Measurements from ENCODE around the gene IGFN1.

IGFN1 gene

DNA sequence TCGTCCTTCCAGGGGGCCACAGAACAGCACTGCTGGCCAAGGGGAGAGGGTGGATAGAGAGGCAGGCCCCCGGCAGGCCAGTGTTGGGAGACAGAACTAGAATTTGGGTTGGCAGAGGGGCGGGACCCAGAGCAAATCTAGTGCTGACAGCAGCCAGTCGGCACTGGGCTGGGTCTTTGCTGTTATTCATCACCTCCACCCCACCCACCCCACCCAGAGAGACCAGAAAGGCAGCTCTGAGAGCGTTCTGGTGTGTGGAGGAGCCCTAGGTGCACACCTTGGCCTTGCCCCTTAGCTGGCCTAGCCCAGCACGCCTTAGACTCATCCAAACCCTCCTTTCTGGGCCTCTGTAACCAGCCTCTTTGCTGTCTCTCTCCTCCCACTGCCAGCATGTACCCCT lies 86.3 kb downstream of the IGFN1 start:
- DNase-seq = no peak
- Mint-ChIP-seq H3K27ac (no peak overlapping the region), H3K4me1 (no peaks in the 10 kb centered on the region), H3K27me3 (peaks cover 9% of the 10 kb centered on the region), H3K36me3 (ENCODE audit: low read depth) (no peaks in the 10 kb centered on the region), H3K9me3 (no peaks in the 10 kb centered on the region), H3K4me3 (no peak overlapping the region)
- ATAC-seq = no peak

DNA sequence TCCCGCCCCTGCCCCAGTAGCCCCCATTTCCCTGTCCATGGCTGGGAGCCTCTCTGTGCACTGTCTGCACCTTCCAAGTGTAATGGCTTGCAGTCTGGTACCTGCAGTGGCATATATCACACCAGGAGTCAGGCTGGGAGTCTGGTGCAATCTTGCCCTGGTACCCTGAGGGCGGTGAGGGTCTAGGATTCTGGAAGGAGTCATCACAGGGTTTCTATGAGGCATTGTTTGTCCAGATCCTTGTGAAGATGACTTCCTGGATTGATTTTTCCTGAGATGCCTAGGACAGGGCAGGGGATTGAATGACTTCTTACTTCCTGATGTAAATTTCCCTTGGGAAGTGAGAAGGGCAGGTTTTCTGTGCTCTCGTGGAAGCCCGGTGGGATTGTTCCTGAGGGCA lies 86.8 kb downstream of the IGFN1 start:
- H3K9me3 Mint-ChIP-seq = no peaks in the 10 kb centered on the region
- H3K36me3 Mint-ChIP-seq (ENCODE audit: low read depth) = no peaks in the 10 kb centered on the region
- H3K4me1 Mint-ChIP-seq = no peaks in the 10 kb centered on the region
- H3K27ac Mint-ChIP-seq = no peak overlapping the region
- ATAC-seq (no peak), DNase-seq (no peak)
- no peak overlapping the region for H3K4me3 Mint-ChIP-seq
- H3K27me3 Mint-ChIP-seq = peaks cover 15% of the 10 kb centered on the region
